Smooth muscle cell of the brain vasculature (primary cell): Measurements from ENCODE around the gene ZNF165.
"Not testable (repeated sequence)": the region's sequence is repeated elsewhere in the genome, so short reads cannot be mapped to it uniquely, and the experiment has no call there.

Experiments
- DNase-seq: peaks from one replicate; pipeline ENCODE4 v3.0.0-alpha.2; 2012; ENCODE audit warnings: low read depth, low spot score

The ZNF165 gene

DNA sequence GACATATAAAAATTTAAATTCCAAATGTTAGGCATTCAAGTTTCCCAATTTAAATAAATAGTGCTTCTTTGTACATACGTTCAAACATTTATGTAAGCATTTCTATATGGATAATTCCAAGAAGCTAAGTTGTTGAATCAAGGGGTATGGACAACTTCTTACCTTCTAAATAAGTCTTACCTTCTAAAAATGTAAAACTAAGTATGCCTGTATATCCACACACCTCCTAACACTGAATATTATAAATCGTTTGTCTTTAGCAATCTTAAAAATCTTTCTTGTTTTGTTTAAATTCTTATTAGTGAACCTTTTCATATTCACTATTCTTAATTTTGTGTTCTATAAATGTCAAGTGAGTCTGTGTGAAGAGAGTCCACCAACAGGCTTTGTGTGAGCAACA lies 41.5 kb downstream of the ZNF165 start:
- no peak for DNase-seq

DNA sequence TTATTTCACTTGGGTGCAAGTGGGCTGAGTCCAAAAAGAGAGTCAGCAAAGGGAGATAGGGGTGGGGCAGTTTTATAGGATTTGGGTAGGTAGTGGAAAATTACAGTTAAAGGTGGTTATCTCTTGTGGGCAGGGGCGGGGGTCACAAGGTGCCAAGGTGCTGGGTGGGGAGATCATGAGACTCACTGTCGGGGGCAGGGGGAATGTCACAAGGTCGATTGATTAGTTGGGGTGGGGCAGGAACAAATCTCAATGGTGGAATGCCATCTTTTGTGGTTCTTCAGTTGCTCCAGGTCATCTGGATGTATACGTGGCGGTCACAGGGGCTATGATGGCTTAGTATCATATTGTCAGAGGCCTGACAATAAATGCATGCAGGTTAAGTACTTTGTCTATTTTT lies 41.9 kb downstream of the ZNF165 start:
- DNase-seq: not testable (repeated sequence)

DNA sequence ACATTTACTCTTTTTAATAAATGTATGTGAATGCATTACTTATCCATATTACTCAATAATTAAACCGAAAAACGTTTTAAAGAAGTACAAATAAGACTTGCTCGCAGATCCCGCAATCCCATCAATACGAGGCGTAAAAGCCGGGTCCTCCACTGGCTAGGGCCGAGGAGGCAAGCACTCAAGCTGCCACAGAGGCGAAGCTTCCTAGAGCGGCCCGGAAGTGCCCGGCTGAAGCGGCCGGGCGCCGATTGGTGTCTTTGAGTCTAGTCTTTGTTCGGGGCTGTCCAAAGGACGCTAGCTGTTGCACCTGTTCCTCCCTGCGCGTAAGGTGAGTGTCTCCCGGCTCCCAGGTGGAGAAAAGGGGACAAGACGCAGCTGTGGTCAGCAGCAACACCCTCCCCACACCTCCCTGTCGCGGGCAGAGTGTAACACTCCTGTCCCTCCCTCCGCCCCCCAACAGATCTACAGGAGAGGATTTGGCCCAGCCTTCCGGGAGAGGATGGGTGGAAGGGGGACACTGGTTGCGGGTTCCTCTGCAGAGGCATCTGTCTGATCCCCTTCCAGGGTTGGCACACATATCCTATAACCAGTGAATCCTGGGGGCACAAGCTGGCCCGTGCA lies 44.1 kb downstream of the ZNF165 start, which contains the start of gene ZSCAN16:
ZSCAN16 (plus strand) TSS at position 260 of the 621 bp plus-strand sequence. CDS start 835 bp downstream, outside the sequence.
- no peak for DNase-seq

DNA sequence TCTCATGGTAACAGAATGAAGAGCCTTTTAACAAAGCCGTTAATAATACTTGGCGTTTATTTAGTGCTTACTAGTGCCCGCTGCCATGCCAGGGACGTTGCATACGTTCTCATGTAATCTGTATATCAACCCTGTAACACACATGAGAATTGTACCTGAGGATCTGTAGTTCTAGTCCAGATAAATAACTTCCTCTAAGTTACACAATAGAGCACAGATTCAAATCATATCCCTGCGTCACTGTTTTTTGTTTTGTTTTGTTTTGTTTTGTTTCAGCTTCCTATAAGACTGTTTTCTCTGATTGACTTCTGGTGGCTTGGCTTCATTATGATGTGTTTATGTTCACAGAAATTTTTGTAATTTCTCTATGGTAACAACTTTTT lies 44.6 kb downstream of the ZNF165 start:
- no peak for DNase-seq

DNA sequence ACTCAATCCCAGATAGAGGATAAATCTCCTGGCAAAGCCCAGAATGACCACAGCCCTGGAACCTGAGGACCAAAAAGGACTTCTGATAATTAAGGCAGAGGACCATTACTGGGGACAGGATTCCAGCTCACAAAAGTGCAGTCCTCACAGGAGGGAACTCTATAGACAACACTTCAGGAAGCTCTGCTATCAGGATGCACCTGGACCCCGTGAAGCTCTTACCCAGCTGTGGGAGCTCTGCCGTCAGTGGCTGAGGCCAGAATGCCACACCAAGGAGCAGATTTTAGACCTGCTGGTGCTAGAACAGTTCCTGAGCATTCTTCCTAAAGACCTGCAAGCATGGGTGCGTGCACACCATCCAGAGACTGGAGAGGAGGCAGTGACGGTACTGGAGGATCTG lies 45.0 kb downstream of the ZNF165 start:
- DNase-seq: no peak

DNA sequence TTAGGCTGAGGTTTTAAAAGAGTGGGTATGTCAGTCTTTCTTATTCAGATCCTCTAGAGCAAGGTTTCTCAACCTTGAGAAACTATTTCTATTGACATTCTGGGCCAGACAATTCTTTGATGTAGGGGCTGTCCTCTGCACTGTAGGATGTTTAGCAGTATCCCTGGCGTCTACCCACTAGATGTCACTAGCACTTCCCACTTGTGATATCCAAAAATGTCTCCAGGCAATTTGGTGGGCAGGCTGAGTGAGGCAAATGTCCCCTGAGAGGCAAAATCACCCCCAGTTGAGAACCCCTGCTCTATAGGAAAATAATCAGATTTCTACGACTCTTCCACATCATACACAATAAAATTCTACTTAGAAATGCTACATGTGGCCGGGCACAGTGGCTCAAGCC lies 53.6 kb downstream of the ZNF165 start:
- DNase-seq: no peak

DNA sequence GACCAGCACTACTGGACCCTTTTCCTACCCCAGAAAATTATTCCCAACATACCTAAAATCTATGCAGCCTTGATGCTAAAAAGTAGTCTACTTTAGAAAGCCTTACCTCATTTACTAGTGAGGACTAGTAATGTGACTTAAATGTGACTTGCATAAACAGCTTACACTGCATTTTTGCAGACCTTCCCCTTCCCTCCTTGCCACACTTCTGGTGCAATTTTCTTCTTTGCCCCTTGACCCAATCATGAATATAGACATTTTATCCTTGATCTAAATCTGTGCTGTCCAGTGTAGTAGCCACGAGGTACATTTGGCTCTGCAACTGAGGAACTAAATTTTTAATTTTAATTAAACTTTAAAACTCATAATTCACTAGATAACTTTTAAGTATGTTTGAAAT lies 54.3 kb downstream of the ZNF165 start:
- DNase-seq: no peak

DNA sequence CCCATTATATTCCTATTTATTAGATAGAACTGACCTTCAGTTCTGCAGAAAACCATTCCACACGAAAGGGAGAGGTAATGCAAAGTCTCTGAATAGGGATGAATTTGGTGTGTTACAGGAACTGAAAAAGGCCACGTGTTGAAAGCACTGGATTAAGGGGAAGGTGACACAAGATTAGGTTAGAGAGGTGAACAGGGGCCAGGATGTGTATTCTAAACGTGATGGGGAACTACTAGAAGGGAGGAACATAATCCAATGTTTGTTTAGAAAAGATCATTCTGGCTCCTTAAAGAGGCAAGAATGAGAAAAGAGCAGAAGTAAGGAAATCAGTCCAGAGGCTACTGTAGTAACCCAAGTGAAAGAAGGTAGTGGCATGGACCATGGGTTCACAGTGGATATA lies 55.0 kb downstream of the ZNF165 start:
- no peak for DNase-seq

DNA sequence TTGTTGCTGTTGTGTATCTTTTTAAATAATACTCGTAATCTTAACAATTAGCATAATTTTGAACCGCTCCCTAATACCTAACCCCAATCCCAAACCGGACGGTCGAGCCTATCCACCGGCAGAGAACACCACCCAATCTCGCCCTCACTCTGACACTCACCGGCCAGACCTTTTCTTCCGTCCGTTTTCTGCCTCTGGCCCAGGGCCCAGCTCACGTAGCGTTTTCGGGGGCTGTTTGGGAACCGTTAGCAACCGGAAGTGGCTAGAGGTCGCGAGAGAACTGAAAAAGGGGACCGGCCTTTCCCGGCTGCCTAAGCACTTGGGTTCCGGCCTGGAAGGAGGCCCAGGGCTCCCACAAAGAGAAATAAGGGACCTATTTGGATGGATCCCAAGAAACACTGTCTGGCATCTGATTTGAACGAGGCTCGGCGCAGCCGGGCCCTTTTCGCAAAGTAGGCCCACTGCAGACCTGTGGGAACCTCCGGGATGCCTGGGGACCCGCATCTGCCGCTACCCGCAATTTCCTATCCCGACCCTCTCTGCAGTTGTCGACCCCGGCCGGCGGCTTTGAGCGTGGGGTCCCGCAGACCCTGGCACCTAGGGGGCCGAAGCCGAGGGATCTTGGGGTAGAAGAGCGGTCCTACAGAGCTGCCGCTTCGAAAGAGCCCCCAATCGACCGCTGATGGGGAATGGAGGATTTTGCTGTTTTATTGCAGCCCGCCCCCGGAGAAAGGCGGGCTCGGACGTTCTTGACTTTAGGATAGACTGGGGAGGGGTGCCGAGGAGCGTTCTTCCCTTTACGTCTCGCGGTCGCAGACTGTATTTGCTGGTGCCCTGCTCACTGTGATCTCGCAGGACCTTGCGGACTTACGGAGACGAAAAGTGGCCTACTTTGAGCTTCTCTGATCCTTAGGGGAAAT lies 56.5 kb downstream of the ZNF165 start:
- DNase-seq: peak; percentile 86

DNA sequence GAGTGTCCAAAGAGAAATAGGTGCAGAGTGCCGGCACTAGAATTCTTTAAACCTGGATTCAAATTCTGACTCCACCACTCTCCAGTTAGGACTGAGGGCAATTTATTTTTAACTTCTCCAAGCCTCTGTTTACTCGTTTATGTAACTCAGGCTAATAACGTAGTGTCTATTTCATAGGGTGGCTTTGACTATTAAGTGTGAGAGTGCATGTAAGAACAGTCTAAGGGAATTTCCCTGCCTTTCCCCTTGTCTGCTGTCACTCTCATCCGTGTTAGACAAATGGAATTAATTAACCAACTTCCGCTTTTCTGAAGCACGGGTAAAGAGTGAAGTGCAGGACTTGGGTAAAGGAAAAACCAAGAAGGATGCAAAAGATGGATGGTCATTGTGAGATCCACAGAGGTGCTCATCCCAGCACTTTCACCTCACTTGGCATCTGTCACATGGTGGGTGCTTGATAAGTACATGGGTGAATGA lies 57.2 kb downstream of the ZNF165 start:
- DNase-seq: no peak
